ENCODE results near the gene OR5AC2. TPM values are rescaled to one million over a fixed set of nuclear protein-coding genes. Genes with fewer than 3 reads are reported as not detected.

The OR5AC2 gene, protein sequence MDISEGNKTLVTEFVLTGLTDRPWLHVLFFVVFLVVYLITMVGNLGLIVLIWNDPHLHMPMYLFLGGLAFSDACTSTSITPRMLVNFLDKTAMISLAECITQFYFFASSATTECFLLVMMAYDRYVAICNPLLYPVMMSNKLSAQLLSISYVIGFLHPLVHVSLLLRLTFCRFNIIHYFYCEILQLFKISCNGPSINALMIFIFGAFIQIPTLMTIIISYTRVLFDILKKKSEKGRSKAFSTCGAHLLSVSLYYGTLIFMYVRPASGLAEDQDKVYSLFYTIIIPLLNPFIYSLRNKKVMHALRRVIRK
- not detected for polyA plus RNA-seq (2013, experiment 1 of 2; ENCODE audit: insufficient read length)
- polyA plus RNA-seq (2013, experiment 2 of 2; ENCODE audit: insufficient read length) = not detected

DNA sequence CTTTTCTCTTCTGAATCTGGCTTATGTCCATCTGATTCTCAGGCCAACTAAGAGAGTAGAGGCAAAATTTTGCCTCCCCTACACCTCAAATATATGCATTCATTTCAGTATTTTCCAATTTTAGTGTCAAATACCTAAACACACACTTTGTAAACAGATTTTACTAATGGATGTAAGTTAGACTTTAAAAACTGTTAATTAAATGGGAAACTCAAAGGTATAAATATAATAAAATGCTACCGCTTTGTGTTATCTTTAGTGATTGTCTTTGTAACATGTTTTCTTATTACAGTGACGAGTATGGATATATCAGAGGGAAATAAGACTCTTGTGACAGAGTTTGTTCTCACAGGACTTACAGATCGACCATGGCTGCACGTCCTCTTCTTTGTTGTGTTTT is at the start of gene OR5AC2:
TSS of gene OR5AC2 (plus strand) at position 301 of the 400 bp plus-strand sequence. CDS start at position 301, 0 bp downstream.
- DNase-seq = no peak

DNA sequence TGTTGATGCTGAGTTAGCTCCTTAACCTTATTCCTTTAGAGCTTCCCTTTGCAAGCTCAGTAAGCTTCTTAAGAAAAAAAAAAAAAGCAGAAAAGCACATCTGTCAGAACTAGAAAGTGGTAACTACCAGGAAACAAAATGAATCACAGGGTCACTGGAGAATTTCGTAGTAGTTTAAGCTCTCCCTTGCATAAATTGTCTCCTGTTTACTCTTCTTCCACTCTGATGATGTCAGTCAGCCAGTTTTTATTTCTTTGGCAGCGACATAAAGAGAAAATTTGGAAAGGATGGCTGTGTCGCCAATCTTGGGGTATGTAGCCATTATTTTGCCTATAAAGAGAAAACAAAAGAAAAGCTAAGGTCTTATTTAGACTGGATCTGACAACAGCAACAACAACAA is 48.7 kb upstream of the OR5AC2 start:
- DNase-seq = no peak

DNA sequence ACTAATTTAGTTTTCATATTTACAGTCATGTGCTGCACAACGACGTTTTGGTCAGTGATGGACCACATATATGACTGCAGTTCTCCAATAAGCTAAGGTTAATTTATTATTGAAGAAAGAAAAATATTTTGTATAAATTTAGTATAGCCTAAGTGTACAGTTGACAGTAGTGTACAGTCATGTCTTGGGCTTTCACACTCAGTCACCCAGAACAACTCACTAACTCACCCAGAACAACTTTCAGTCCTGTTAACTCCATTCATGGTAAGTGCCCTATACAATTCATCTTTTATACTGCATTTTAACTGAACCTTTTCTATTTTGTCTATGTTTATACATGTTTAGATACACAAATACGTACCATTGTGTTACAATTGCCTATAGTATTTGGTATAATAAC is 48.1 kb upstream of the OR5AC2 start:
- DNase-seq = no peak

- peak; percentile 75 for DNase-seq
These were observed 47.5 kb upstream of the OR5AC2 start for GRCh38 chr3:98039322-98040024.

DNA sequence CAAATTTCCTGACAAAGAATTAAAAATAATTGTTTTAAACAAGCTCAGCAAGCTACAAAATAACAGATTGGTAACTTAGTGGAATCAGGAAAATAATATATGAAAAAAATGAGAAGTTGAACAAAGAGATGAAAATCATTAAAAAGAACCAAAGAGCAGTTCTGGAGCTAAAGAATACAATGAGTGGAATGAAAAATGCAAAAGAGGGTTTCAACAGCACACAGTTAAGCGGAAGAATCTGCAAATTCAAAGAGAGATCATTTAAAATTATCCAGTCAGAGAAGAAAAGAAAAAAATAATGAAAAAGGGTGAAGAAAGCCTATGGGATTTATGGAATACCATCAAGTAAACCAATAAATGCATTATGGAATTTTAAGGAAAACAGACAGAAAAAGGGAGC is 45.6 kb upstream of the OR5AC2 start:
- DNase-seq = no peak

DNA sequence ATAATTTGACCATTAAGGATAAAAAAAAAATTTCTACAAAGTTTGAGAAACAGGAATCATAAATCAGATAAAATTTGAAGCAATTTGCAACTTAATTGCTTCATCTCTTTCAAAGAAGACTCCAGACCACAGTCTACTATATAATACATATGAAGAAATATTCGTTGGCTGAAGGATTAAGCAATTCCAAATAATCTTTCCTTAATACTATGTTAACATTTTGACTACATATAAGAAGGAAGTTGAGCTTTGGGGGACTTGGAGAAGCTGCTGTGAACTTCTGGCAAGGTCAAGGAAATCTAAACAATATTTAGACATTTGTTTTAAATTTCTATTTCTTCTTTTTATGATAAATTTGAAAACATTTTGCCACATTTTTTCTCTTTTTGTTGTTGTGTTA is 38.4 kb upstream of the OR5AC2 start:
- no peak for DNase-seq

DNA sequence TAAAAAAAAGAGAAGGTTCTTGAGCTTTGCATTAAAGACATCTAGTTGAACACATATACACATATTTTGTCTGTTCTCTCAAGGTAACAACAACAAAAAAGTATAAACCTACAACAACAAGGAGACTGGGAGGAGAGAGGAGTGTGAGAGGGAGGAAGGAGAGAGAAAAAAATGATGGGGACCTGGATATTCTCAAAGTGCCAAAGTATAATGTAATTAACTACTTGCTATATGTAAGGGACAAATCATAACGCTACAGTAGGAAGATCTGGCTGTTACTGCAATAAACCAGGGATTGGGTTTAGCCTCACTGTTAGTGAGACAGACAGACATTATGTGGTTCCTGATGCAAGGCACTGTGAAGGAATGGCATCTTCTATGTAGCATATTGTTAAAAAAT is 37.7 kb upstream of the OR5AC2 start:
- no peak for DNase-seq

- DNase-seq = no peak
These were observed 30.9 kb upstream of the OR5AC2 start for GRCh38 chr3:98056035-98056434.

GRCh38 chr3:98057631-98058030 is 29.3 kb upstream of the OR5AC2 start:
- DNase-seq = no peak

- no peak for DNase-seq
These were observed 28.6 kb upstream of the OR5AC2 start for GRCh38 chr3:98058244-98058960.

DNA sequence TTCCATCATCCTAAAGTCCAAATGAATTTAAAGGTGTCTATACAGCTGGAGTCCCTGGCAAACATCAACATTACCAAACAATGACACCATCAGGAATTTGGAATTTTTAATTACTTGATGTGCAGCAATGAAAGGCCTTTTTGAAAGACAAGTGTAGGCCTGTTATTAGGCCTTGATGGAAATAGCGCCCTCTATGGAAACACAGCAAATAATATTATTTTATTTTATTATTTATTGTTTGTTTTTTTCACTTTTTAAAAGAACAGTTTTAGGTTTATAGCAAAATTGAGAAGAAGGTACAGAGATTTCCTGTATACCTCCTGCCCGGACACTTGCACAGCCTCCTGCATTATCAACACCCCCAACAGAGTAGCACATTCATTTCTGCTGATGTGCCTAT is 18.1 kb upstream of the OR5AC2 start:
- DNase-seq = no peak

DNA sequence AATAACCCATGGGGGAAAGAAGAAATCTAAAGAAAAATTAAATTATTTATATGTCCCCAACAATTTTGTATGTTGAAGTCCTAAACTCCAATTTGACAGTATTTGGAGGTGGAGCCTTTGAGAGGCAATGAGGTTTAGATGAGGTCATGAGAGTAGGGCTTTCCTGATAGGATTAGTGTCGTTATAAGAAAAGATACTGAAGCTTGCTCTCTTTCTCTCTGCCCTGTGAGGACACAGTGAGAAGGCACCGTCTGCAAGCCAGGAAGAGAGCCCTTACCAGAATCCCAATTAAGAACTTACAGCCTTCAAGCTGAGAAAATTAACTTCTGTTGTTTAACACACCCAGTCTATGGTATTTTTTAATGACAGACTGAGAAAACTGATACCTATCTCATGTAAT is 16.1 kb upstream of the OR5AC2 start:
- DNase-seq = no peak

DNA sequence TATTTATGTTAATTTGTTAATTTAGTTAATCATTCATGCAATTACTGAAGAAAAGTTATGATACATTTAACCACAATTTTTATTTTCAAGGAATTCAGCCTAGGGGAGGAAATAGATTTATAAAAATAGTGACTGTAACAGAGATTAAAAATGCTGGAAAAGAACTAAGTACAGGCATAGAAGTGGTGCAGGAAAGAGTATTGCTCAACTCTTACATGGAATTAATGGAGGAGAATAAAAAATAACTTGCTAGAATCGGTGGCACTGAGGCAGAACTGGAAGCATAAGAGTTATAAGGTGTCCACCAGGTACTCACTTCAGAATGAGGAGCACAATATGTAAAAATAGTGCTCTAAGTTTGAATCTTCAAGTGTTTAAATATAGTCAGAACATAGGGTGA is 13.5 kb upstream of the OR5AC2 start:
- no peak for DNase-seq

DNA sequence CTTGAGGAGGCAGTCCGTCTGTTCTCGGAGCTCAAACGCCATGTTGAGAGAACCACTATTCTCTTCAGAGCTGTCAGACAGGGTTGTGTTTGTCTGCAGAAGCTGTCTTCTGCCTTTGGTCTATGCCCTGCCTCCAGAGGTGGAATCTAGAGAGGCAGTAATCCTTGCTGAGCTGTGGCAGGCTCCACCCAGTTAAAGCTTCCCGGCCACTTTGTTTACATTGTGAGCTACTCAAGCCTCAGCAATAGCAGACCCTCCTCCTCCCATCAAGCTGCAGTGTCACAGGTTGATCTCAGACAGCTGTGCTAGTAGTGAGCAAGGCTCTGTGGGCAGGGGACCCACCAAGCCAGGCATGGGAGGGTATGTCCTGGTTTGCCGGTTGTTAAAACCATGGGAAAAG is 8.9 kb downstream of the OR5AC2 start:
- no peak for DNase-seq

DNA sequence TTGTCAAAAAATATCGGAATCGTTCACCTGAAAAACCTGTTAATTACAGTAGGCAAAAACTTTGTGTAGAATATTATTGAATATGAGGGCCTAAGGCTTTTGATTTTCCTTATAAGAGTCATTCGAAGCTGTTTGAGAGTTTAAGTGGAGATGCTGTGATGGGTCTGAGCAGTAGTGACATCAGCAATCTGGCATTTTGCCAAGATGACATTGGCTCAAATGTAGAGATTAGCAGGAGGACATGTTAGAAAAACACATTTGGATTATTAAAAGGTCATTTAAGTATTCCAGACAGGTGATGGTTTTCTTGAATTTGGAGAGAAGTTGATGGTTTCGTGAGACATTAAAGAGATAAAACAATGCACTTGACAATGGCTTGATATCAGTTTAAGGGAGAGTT is 12.9 kb downstream of the OR5AC2 start:
- DNase-seq = no peak

- DNase-seq = no peak
These were observed 21.2 kb downstream of the OR5AC2 start for GRCh38 chr3:98108162-98108561.

GRCh38 chr3:98109807-98110549 is 23.0 kb downstream of the OR5AC2 start:
- no peak for DNase-seq

- no peak for DNase-seq
These were observed 23.6 kb downstream of the OR5AC2 start for GRCh38 chr3:98110550-98110908.

DNA sequence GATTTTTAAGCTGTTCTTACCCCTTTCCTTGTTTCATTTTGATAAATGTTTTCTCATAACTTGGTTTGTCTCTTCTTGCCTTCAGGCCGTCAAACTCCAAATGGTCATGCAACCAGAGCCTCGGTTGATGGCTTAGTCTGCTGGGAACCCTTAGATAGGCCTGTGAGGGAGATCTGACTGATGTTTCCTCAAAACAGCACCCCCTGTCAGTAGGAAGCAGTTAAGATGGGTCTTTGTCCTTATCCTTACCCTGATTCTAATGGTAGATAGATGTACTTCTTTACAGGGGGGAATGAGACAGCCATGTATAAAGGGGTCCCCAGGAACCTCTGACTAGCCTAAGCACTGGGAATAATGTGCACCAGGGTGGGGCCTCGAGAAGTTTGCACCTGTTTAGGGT is 27.3 kb downstream of the OR5AC2 start:
- DNase-seq = no peak

- DNase-seq = no peak
These were observed 28.7 kb downstream of the OR5AC2 start for GRCh38 chr3:98115717-98116116.

DNA sequence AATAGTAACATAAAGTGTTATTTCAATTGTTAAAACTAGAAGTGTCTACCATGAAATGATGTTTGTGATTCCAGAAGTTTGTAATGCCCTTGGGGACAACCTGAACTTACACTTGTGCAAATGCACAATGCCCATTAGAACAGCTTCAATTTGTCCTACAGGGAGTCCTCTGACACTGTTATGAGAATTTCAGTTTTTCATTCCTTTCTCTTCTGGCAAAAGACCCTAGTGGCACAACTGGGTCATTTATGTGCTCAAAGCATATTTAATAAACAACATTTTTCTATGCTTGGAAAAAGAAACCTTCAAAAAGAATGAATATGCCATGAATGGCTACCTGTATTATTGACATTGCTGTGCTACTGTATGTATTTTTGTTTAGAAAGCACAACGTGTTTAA is 43.4 kb downstream of the OR5AC2 start, which contains the start of gene OR5H1:
TSS of gene OR5H1 (plus strand) at position 301 of the 400 bp plus-strand sequence. CDS start 1,977 bp downstream, outside the sequence.
- no peak for DNase-seq

DNA sequence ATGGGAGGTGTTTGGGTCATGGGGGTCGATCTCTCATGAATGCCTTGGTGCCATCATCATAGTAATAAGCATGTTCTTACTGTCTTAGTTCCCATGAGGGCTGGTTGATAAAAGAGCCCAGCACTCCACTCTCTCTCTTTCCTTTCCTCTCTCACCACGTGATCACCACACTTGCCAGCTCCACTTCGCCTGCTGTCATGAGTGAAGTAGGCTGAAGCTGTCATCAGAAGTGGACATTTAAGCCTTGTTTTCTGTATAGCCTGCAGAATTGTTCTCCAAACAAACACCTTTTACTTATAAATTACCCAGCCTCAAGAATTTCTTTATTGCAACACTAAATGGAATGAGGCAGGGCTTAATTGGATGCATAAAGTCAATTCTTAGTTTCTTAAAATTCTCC is 49.7 kb downstream of the OR5AC2 start:
- no peak for DNase-seq
